GM19099 (cell line): ENCODE results near the gene KCNAB3.
A peak's percentile ranks its signal among the peaks of the same experiment; 100 is the strongest.

ENCODE experiments used
- POLR2A ChIP-seq: IDR thresholded peaks from 3 replicates; pipeline ENCODE4 v1.6.1; 2011; ENCODE audit warnings: low read depth; ENCODE audit not compliant: insufficient read length; ENCODE audit errors: extremely low read depth

KCNAB3 gene

GRCh38 chr17:7893187-7893880 lies 36.3 kb downstream of the KCNAB3 start:
- no peak for TF ChIP-seq POLR2A

- TF ChIP-seq POLR2A: no peak
Observed at GRCh38 chr17:7889166-7889955, 40.3 kb downstream of the KCNAB3 start.

GRCh38 chr17:7888184-7888920 lies 41.3 kb downstream of the KCNAB3 start, which contains the start of gene CHD3:
TSS of gene CHD3 (plus strand) at chr17:7888789. CDS start at chr17:7889001, 212 bp downstream.
- TF ChIP-seq POLR2A: no peak

- peak; percentile 55 for TF ChIP-seq POLR2A
Observed at GRCh38 chr17:7887482-7888183, 42.0 kb downstream of the KCNAB3 start.

- no peak for TF ChIP-seq POLR2A
Observed at GRCh38 chr17:7887038-7887481, 42.6 kb downstream of the KCNAB3 start.

GRCh38 chr17:7886227-7887037 lies 43.2 kb downstream of the KCNAB3 start:
- no peak for TF ChIP-seq POLR2A

- peak; percentile 66 for TF ChIP-seq POLR2A
Observed at GRCh38 chr17:7885367-7886226, 44.1 kb downstream of the KCNAB3 start.

GRCh38 chr17:7884581-7885366 lies 44.9 kb downstream of the KCNAB3 start:
- TF ChIP-seq POLR2A: peak; percentile 17

- no peak for TF ChIP-seq POLR2A
Observed at GRCh38 chr17:7883781-7884386, 45.8 kb downstream of the KCNAB3 start.

- TF ChIP-seq POLR2A: no peak
Observed at GRCh38 chr17:7882629-7883028, 47.0 kb downstream of the KCNAB3 start.

- TF ChIP-seq POLR2A: peak; percentile 17
Observed at GRCh38 chr17:7882068-7882467, 47.6 kb downstream of the KCNAB3 start.
